K562 (cell line): Measurements from ENCODE around the gene TUBGCP6. TPM values are rescaled to one million over a fixed set of nuclear protein-coding genes. Genes with fewer than 3 reads are reported as not detected.

Experiments
- ETV6 ChIP-seq, 3 experiments: fragments of 150-350 bp in 1 of 3; sonication (generic) in 1 of 3; formaldehyde crosslinking in 1 of 3; IDR thresholded peaks; 2 replicates each; pipeline versions ENCODE4 v1.6.1 to v1.8.0; 2014 to 2022; ENCODE audit warnings: borderline replicate concordance in 2 of 3, low read depth in 2 of 3, antibody characterized with exemption in 1 of 3, low read length in 1 of 3, mild to moderate bottlenecking in 1 of 3, missing genetic modification reagents in 1 of 3
- GABPA ChIP-seq: fragments of 200-800 bp; sonication (Bioruptor generic); conservative IDR thresholded peaks from 2 replicates; pipeline ENCODE4 v1.6.1; 2016; ENCODE audit warnings: low read depth, missing genetic modification characterization, missing compliant biosample characterization
- HIVEP1 ChIP-seq: fragments of 250-450 bp; sonication (Bioruptor Pico); IDR thresholded peaks from 2 replicates; pipeline ENCODE4 v1.4.0; 2020; ENCODE audit warnings: mild to moderate bottlenecking
- L3MBTL2 ChIP-seq: fragments of 450-650 bp; IDR thresholded peaks from 2 replicates; pipeline ENCODE4 v1.6.1; 2016; ENCODE audit warnings: mild to moderate bottlenecking, moderate library complexity
- MEIS2 ChIP-seq: fragments of 450-650 bp; IDR thresholded peaks from 2 replicates; pipeline ENCODE4 v1.6.1; 2014; ENCODE audit warnings: mild to moderate bottlenecking; ENCODE audit not compliant: partially characterized antibody
- PBX2 ChIP-seq, 2 experiments: IDR thresholded peaks in 1 of 2; conservative IDR thresholded peaks in 1 of 2; 2 replicates each; pipeline ENCODE4 v1.6.1; 2016; ENCODE audit warnings: low read depth in 2 of 2, mild to moderate bottlenecking in 1 of 2, missing compliant biosample characterization in 1 of 2, missing genetic modification characterization in 1 of 2, moderate library complexity in 1 of 2
- PCBP1 ChIP-seq: fragments of 200-400 bp; formaldehyde crosslinking; IDR thresholded peaks from 2 replicates; pipeline ENCODE4 v1.6.1; 2018; ENCODE audit warnings: mild to moderate bottlenecking, low read depth, low read length; ENCODE audit not compliant: poor library complexity, severe bottlenecking
- PKNOX1 ChIP-seq: fragments of 450-650 bp; IDR thresholded peaks from 2 replicates; pipeline ENCODE4 v1.6.1; 2016
- TAF1 ChIP-seq: IDR thresholded peaks from 2 replicates; pipeline ENCODE4 v1.6.1; 2011; ENCODE audit warnings: mild to moderate bottlenecking, low read length, moderate library complexity; ENCODE audit not compliant: insufficient read depth, control insufficient read depth, severe bottlenecking; ENCODE audit errors: extremely low read depth
- ZBTB40 ChIP-seq, 2 experiments: fragments of 450-650 bp in 1 of 2; sonication (generic) in 1 of 2; formaldehyde crosslinking in 1 of 2; IDR thresholded peaks; 2 replicates each; pipeline versions ENCODE4 v1.7.1 to v1.9.0; 2016 to 2022; ENCODE audit warnings: inconsistent platforms in 1 of 2, mild to moderate bottlenecking in 1 of 2, missing genetic modification reagents in 1 of 2
- ZNF347 ChIP-seq: fragments of 450-650 bp; formaldehyde crosslinking; IDR thresholded peaks from 2 replicates; pipeline ENCODE4 v1.4.0; 2020; ENCODE audit warnings: low read depth, mild to moderate bottlenecking, moderate library complexity
- polyA plus RNA-seq, 8 experiments: library from polyadenylated mRNA; depleted of rRNA in 4 of 8; stranded (reverse) in 5 of 8; unstranded in 3 of 8; fragments of >200 nt; fragmentation: Nextera tagmentation in 2 of 8; fragmentation: Illumina TruSeq in 1 of 8; extraction: Ambion mirVana in 2 of 8; extraction: Trizol in 1 of 8; gene quantifications; 2 replicates each; pipeline versions ENCODE4 v1.2.1 to v1.2.3, GENCODE V29; 2011 to 2014; ENCODE audit warnings: inconsistent platforms in 1 of 8, missing spikeins in 1 of 8
- total RNA-seq, 7 experiments: library from RNA; depleted of rRNA in 6 of 7; stranded (reverse); fragments of >200 nt in 6 of 7; fragmentation: Illumina TruSeq in 2 of 7; extraction: Trizol in 2 of 7; gene quantifications; 2 replicates each; pipeline versions ENCODE4 v1.2.1 to v1.2.3, GENCODE V29; 2011 to 2021; ENCODE audit warnings: low replicate concordance in 1 of 7

Gene TUBGCP6
- total and polyA plus RNA-seq, 9 of the 15 experiments (the other 6 are each of a cell fraction or from before 2014, with no cell fraction given) = 0.76 to 33.0 (median 10.1) TPM

GRCh38 chr22:50200461-50201190, 44.2 kb downstream of the TUBGCP6 start, which contains the start of gene SELENOO (continued):
- TF ChIP-seq ZBTB40 (IDR thresholded peaks at IDR 0.05) = peak; percentile 93
- no peak for TF ChIP-seq ZBTB40 (CRISPR knock-in tag; IDR thresholded peaks at IDR 0.05)
- TF ChIP-seq PBX2 (CRISPR knock-in tag; IDR thresholded peaks at IDR 0.05; ENCODE audit: low read depth) = peak; percentile 78
- TF ChIP-seq PBX2 (tag; conservative IDR thresholded peaks at IDR 0.05; ENCODE audit: low read depth) = peak; percentile 79
- TF ChIP-seq HIVEP1 (CRISPR knock-in tag) = no peak
- peak; percentile 75 for TF ChIP-seq L3MBTL2
- no peak for TF ChIP-seq PCBP1
- TF ChIP-seq ETV6 (IDR thresholded peaks at IDR 0.05; ENCODE audit: borderline replicate concordance in 1 of 2, low read depth in 2 of 2, low read length in 1 of 2) = no peak
- no peak for TF ChIP-seq ETV6 (CRISPR knock-in tag; IDR thresholded peaks at IDR 0.05; ENCODE audit: borderline replicate concordance)
- peak; percentile 37 for TF ChIP-seq TAF1
- TF ChIP-seq GABPA (tag) = peak; percentile 97
- TF ChIP-seq ZNF347 (CRISPR knock-in tag) = no peak
- TF ChIP-seq PKNOX1 = peak; percentile 98
- peak; percentile 22 for TF ChIP-seq MEIS2
